Muscle layer of duodenum (tissue), 2 donors: Measurements from ENCODE around the gene NEK5.

Experiments used
- H3K27ac ChIP-seq: one replicate; pipeline ENCODE4 v1.7.0; 2013; ENCODE audit warnings: mild to moderate bottlenecking, low read length
- H3K27me3 ChIP-seq: one replicate; pipeline ENCODE4 v1.7.0; 2013; ENCODE audit warnings: low read depth, mild to moderate bottlenecking, control low read depth, low read length
- H3K36me3 ChIP-seq, 2 donors: one replicate each; pipeline ENCODE4 v1.7.0; 2013; ENCODE audit warnings: low read length in 2 of 2, control low read depth in 1 of 2, mild to moderate bottlenecking in 1 of 2; ENCODE audit not compliant: insufficient read depth in 2 of 2, control insufficient read depth in 1 of 2
- H3K4me1 ChIP-seq, 2 donors: one replicate each; pipeline ENCODE4 v1.7.0; 2013; ENCODE audit warnings: low read length in 2 of 2, mild to moderate bottlenecking in 2 of 2, control low read depth in 1 of 2, moderate library complexity in 1 of 2; ENCODE audit not compliant: insufficient read depth in 2 of 2, control insufficient read depth in 1 of 2
- H3K4me3 ChIP-seq, 2 donors: one replicate each; pipeline ENCODE4 v1.7.0; 2013; ENCODE audit warnings: low read length in 2 of 2, low read depth in 1 of 2, mild to moderate bottlenecking in 1 of 2
- H3K9me3 ChIP-seq, 2 donors: one replicate each; pipeline ENCODE4 v1.7.0; 2013; ENCODE audit warnings: low read length in 2 of 2, control low read depth in 1 of 2, mild to moderate bottlenecking in 1 of 2; ENCODE audit not compliant: control insufficient read depth in 1 of 2
- donor health status: healthy.

Gene NEK5

GRCh38 chr13:52009946-52010345, 118.9 kb downstream of the NEK5 start:
- Histone ChIP-seq H3K36me3 (no peaks in the 10 kb centered on the region), H3K4me3 (peak overlapping the region in 1 of 2 donors; percentile 100), H3K27ac (no peak overlapping the region), H3K4me1 (peaks cover 9 to 23% of the 10 kb centered on the region in 2 donors), H3K9me3 (no peaks in the 10 kb centered on the region), H3K27me3 (no peaks in the 10 kb centered on the region)

DNA sequence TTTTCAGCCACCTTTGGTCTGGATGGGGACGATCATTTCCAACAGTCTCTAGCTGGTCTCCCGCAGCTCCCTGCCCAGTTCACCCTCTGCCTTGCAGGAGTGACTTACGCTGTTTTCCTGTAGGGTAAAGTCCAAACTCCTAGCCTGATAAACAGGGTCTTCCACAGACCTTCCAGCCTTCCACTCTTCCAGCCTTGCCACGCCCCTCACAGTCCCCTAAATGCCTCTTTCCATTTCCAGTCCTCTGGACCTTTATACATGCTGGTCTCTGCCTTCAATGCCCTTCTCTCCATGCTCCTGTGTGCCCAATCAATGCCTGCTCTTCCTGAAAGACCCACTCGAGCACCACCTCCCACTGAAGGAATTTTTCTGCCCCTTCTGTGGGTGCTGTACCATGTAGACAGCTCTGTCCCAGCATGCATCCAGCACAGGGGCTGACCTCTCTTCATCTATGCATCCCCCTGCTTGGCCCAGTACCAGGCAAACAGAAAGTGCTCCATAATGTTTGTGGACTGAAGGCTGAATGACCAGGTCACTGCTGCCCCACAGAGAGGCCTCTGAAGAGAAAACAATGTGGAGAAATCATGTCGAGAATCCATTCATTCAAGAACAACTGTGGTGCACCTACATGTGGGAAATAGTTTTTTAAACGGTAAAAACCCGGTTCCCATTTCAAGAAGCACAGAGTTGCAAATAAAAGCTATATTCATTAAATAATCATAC, 122.2 kb downstream of the NEK5 start:
- no peak overlapping the region for H3K27ac ChIP-seq
- H3K27me3 ChIP-seq: no peaks in the 10 kb centered on the region
- no peaks in the 10 kb centered on the region for H3K36me3 ChIP-seq
- H3K4me3 ChIP-seq: no peak overlapping the region
- no peaks in the 10 kb centered on the region for H3K9me3 ChIP-seq
- H3K4me1 ChIP-seq: peaks cover 6 to 12% of the 10 kb centered on the region in 2 donors

- Histone ChIP-seq H3K9me3 (no peaks in the 10 kb centered on the region), H3K4me3 (no peak overlapping the region), H3K36me3 (no peaks in the 10 kb centered on the region), H3K4me1 (peaks cover 5 to 10% of the 10 kb centered on the region in 2 donors), H3K27me3 (no peaks in the 10 kb centered on the region), H3K27ac (no peak overlapping the region)
Measured at GRCh38 chr13:52005841-52006522, 122.9 kb downstream of the NEK5 start.

GRCh38 chr13:52004511-52005170, 124.2 kb downstream of the NEK5 start:
- no peaks in the 10 kb centered on the region for H3K36me3 ChIP-seq
- H3K4me1 ChIP-seq: peaks cover 0 to 12% of the 10 kb centered on the region in 2 donors
- H3K27ac ChIP-seq: no peak overlapping the region
- no peak overlapping the region for H3K4me3 ChIP-seq
- H3K27me3 ChIP-seq: no peaks in the 10 kb centered on the region
- H3K9me3 ChIP-seq: no peaks in the 10 kb centered on the region

- H3K4me3 ChIP-seq: no peak overlapping the region
- H3K9me3 ChIP-seq: no peaks in the 10 kb centered on the region
- H3K27ac ChIP-seq: no peak overlapping the region
- H3K27me3 ChIP-seq: no peaks in the 10 kb centered on the region
- H3K4me1 ChIP-seq: peaks cover 6 to 17% of the 10 kb centered on the region in 2 donors
- no peaks in the 10 kb centered on the region for H3K36me3 ChIP-seq
Measured at GRCh38 chr13:52003541-52003940, 125.3 kb downstream of the NEK5 start.

GRCh38 chr13:52002361-52002760, 126.5 kb downstream of the NEK5 start:
- no peaks in the 10 kb centered on the region for H3K9me3 ChIP-seq
- H3K27ac ChIP-seq: no peak overlapping the region
- H3K36me3 ChIP-seq: no peaks in the 10 kb centered on the region
- peaks cover 6 to 18% of the 10 kb centered on the region in 2 donors for H3K4me1 ChIP-seq
- H3K4me3 ChIP-seq: no peak overlapping the region
- H3K27me3 ChIP-seq: no peaks in the 10 kb centered on the region

GRCh38 chr13:52001120-52001731, 127.6 kb downstream of the NEK5 start:
- H3K36me3 ChIP-seq: no peaks in the 10 kb centered on the region
- H3K9me3 ChIP-seq: no peaks in the 10 kb centered on the region
- H3K27ac ChIP-seq: no peak overlapping the region
- no peak overlapping the region for H3K4me3 ChIP-seq
- no peaks in the 10 kb centered on the region for H3K27me3 ChIP-seq
- peaks cover 6 to 20% of the 10 kb centered on the region in 2 donors for H3K4me1 ChIP-seq

- Histone ChIP-seq H3K36me3 (no peaks in the 10 kb centered on the region), H3K27me3 (no peaks in the 10 kb centered on the region), H3K4me1 (peaks cover 15 to 31% of the 10 kb centered on the region in 2 donors), H3K9me3 (no peaks in the 10 kb centered on the region), H3K27ac (no peak overlapping the region), H3K4me3 (peak overlapping the region in 1 of 2 donors; percentile 21)
Measured at GRCh38 chr13:51999921-52000320, 129.0 kb downstream of the NEK5 start.

DNA sequence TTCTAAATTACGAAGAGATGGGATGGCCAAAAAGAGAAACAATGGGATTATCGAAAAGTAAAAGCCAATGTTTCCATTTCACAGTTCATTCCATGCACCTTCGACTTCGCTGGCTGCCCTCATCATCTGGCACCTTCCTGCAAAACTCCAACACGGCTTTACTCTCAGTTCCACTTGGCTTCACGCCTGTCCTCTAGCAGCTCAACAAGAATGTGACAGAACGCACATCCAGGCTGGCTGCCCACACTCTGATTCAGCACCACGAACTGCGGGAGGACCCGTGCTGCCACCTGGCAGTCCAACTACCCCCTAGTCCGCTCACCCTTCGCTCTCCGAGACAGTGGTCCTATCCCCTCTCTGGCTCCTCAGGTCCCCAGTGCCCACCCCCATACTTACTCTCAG, 129.4 kb downstream of the NEK5 start:
- H3K27ac ChIP-seq: no peak overlapping the region
- peak overlapping the region; percentile 15 to 21 for H3K4me3 ChIP-seq
- no peaks in the 10 kb centered on the region for H3K36me3 ChIP-seq
- H3K4me1 ChIP-seq: peaks cover 15 to 27% of the 10 kb centered on the region in 2 donors
- no peaks in the 10 kb centered on the region for H3K27me3 ChIP-seq
- H3K9me3 ChIP-seq: no peaks in the 10 kb centered on the region

DNA sequence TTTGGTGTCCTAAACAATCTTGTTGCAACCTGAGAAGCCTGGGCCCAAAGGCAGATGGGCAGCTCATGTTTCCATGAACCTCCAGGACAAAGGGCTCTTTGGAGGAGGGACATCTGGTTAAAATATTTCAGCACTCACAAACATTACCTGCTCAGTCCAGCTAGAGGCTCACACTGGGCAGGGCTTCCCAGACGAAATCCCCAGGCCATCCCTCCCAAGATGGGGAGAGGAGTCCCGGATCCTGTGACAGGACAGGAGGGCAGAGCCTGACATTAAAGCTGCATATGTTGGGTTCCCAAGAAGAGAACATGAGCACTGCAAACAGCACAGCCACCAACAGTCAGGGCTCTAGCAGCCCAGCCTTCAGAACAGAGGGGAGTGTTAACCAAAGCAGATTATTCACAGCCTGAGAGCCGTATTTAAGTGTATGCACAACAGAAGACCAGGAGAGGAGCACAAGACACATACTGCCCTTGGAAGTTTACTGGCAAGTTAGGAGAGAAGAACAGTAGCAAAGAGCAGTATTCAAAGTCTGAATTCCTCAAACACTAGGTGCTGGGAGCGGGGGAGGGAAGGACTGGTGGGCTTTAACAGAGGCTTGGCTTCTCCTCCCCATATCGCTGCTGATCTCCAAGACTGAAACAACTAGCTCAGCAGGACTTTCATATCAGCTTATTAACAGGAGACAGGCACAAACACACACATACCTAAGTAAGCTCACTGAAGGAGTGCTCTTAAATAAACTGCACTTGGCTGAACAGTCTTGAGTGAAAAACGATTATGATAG, 130.0 kb downstream of the NEK5 start:
- no peak overlapping the region for H3K27ac ChIP-seq
- no peaks in the 10 kb centered on the region for H3K9me3 ChIP-seq

More for the DNA sequence above, 130.0 kb downstream of the NEK5 start:
- H3K27me3 ChIP-seq: no peaks in the 10 kb centered on the region
- no peaks in the 10 kb centered on the region for H3K36me3 ChIP-seq
- peak overlapping the region; percentile 15 to 21 for H3K4me3 ChIP-seq
- peaks cover 15 to 26% of the 10 kb centered on the region in 2 donors for H3K4me1 ChIP-seq
